Activated naive CD4-positive, alpha-beta T cell treated with anti-CD3 and anti-CD28 coated beads for 36 hours (primary cell): Measurements from ENCODE around the gene ZFHX3. TPM values are rescaled to one million over a fixed set of nuclear protein-coding genes. Genes with fewer than 3 reads are reported as not detected.

Experiments used
- CTCF ChIA-PET: fragments of 350-600 bp; sonication (Branson Sonifier 250); formaldehyde crosslinking; loops from one replicate; lab custom pipeline; 2021; ENCODE audit warnings: antibody characterized with exemption; lab: Charles Lee
- DNase-seq: peaks from one replicate; pipeline ENCODE4 v3.0.0-alpha.2; 2020
- H3K27ac Mint-ChIP-seq: one replicate; pipeline ENCODE4 v1.8.0; 2021; ENCODE audit warnings: mild to moderate bottlenecking, mixed read lengths
- H3K27me3 Mint-ChIP-seq: one replicate; pipeline ENCODE4 v1.8.0; 2021; ENCODE audit warnings: low read depth, mixed read lengths
- H3K36me3 Mint-ChIP-seq: one replicate; pipeline ENCODE4 v1.8.0; 2021; ENCODE audit warnings: low read depth, mixed read lengths
- H3K4me1 Mint-ChIP-seq: one replicate; pipeline ENCODE4 v1.8.0; 2021; ENCODE audit warnings: low read depth, mixed read lengths
- H3K4me3 Mint-ChIP-seq: one replicate; pipeline ENCODE4 v1.8.0; 2021; ENCODE audit warnings: mild to moderate bottlenecking, moderate library complexity, mixed read lengths
- H3K9me3 Mint-ChIP-seq: one replicate; pipeline ENCODE4 v1.8.0; 2021; ENCODE audit warnings: mixed read lengths
- intact Hi-C: fragments of 100-400 bp; cut with micrococcal nuclease; formaldehyde crosslinking; loops from one replicate; pipeline ENCODE4 v1.15.1; 2023
- total RNA-seq, 2 experiments: library from RNA; stranded (reverse); gene quantifications; one replicate each; pipeline ENCODE4 v1.2.3, GENCODE V29; 2021

ZFHX3 gene
- total RNA-seq, 2 experiments from 2014 or later, result 0.44 to 0.72 TPM

GRCh38 chr16:72873853-72874252 is 174.1 kb downstream of the ZFHX3 start:
- CTCF ChIA-PET, result no interaction called here
- no peak overlapping the region for H3K27ac Mint-ChIP-seq
- intact Hi-C loops, result no loop called here
- no peaks in the 10 kb centered on the region for H3K36me3 Mint-ChIP-seq
- peaks cover 9% of the 10 kb centered on the region for H3K27me3 Mint-ChIP-seq
- H3K9me3 Mint-ChIP-seq, result peaks cover 4% of the 10 kb centered on the region
- no peak for DNase-seq
- H3K4me3 Mint-ChIP-seq, result no peak overlapping the region
- H3K4me1 Mint-ChIP-seq, result peaks cover 5% of the 10 kb centered on the region

- intact Hi-C loops, result no loop called here
- peaks cover 5% of the 10 kb centered on the region for H3K4me1 Mint-ChIP-seq
- no peak for DNase-seq
- peaks cover 9% of the 10 kb centered on the region for H3K27me3 Mint-ChIP-seq
- no peak overlapping the region for H3K4me3 Mint-ChIP-seq
- no peaks in the 10 kb centered on the region for H3K36me3 Mint-ChIP-seq
- CTCF ChIA-PET, result no interaction called here
- no peak overlapping the region for H3K27ac Mint-ChIP-seq
- peaks cover 4% of the 10 kb centered on the region for H3K9me3 Mint-ChIP-seq
Observed at GRCh38 chr16:72873044-72873443, 174.9 kb downstream of the ZFHX3 start.

GRCh38 chr16:72865835-72866234 is 182.1 kb downstream of the ZFHX3 start:
- CTCF ChIA-PET, result no interaction called here
- H3K27ac Mint-ChIP-seq, result no peak overlapping the region
- intact Hi-C loops, result no loop called here

GRCh38 chr16:72865258-72865657 is 182.7 kb downstream of the ZFHX3 start:
- H3K4me3 Mint-ChIP-seq, result no peak overlapping the region
- H3K36me3 Mint-ChIP-seq, result no peaks in the 10 kb centered on the region
- H3K27ac Mint-ChIP-seq, result no peak overlapping the region
- no peaks in the 10 kb centered on the region for H3K27me3 Mint-ChIP-seq
- CTCF ChIA-PET, result no interaction called here
- no peaks in the 10 kb centered on the region for H3K4me1 Mint-ChIP-seq
- no peaks in the 10 kb centered on the region for H3K9me3 Mint-ChIP-seq
- intact Hi-C loops, result no loop called here
- no peak for DNase-seq

More at GRCh38 chr16:72865835-72866234, 182.1 kb downstream of the ZFHX3 start:
- Mint-ChIP-seq H3K9me3 (peaks cover 2% of the 10 kb centered on the region), H3K36me3 (no peaks in the 10 kb centered on the region), H3K4me3 (no peak overlapping the region), H3K4me1 (no peaks in the 10 kb centered on the region), H3K27me3 (no peaks in the 10 kb centered on the region)
- no peak for DNase-seq

- H3K27me3 Mint-ChIP-seq, result no peaks in the 10 kb centered on the region
- intact Hi-C loops, result no loop called here
- no peak for DNase-seq
- CTCF ChIA-PET, result no interaction called here
- H3K4me1 Mint-ChIP-seq, result no peaks in the 10 kb centered on the region
- H3K9me3 Mint-ChIP-seq, result no peaks in the 10 kb centered on the region
- H3K27ac Mint-ChIP-seq, result no peak overlapping the region
- no peak overlapping the region for H3K4me3 Mint-ChIP-seq
- no peaks in the 10 kb centered on the region for H3K36me3 Mint-ChIP-seq
Observed at GRCh38 chr16:72864130-72864833, 183.6 kb downstream of the ZFHX3 start.

- H3K27ac Mint-ChIP-seq, result no peak overlapping the region
- intact Hi-C loops, result no loop called here
- H3K36me3 Mint-ChIP-seq, result no peaks in the 10 kb centered on the region
- H3K4me1 Mint-ChIP-seq, result no peaks in the 10 kb centered on the region
- CTCF ChIA-PET, result no interaction called here
- no peak overlapping the region for H3K4me3 Mint-ChIP-seq
- no peaks in the 10 kb centered on the region for H3K9me3 Mint-ChIP-seq
- no peaks in the 10 kb centered on the region for H3K27me3 Mint-ChIP-seq
- no peak for DNase-seq
Observed at GRCh38 chr16:72862090-72862489, 185.8 kb downstream of the ZFHX3 start.

GRCh38 chr16:72860726-72861562 is 187.0 kb downstream of the ZFHX3 start:
- H3K9me3 Mint-ChIP-seq, result no peaks in the 10 kb centered on the region
- no peak for DNase-seq
- intact Hi-C loops, result no loop called here
- no peak overlapping the region for H3K4me3 Mint-ChIP-seq
- H3K4me1 Mint-ChIP-seq, result no peaks in the 10 kb centered on the region
- CTCF ChIA-PET, result interaction anchor here (1.1 kb wide), 1 partner anchor 28 kb away, joined by 7 read pairs; no protein-coding TSS in a partner anchor
- no peaks in the 10 kb centered on the region for H3K36me3 Mint-ChIP-seq
- no peak overlapping the region for H3K27ac Mint-ChIP-seq
- H3K27me3 Mint-ChIP-seq, result no peaks in the 10 kb centered on the region

- H3K27me3 Mint-ChIP-seq, result no peaks in the 10 kb centered on the region
- no peaks in the 10 kb centered on the region for H3K36me3 Mint-ChIP-seq
- H3K9me3 Mint-ChIP-seq, result no peaks in the 10 kb centered on the region
- no peaks in the 10 kb centered on the region for H3K4me1 Mint-ChIP-seq
- no peak for DNase-seq
- intact Hi-C loops, result loop anchor here (5.0 kb wide), 1 partner anchor 732 kb away; no protein-coding TSS in a partner anchor
- CTCF ChIA-PET, result interaction anchor here (1.1 kb wide), 1 partner anchor 27 kb away, joined by 7 read pairs; no protein-coding TSS in a partner anchor
- no peak overlapping the region for H3K4me3 Mint-ChIP-seq
- no peak overlapping the region for H3K27ac Mint-ChIP-seq
Observed at GRCh38 chr16:72859581-72859980, 188.3 kb downstream of the ZFHX3 start.

- DNase-seq, result no peak
- Mint-ChIP-seq H3K4me3 (no peak overlapping the region), H3K4me1 (no peaks in the 10 kb centered on the region), H3K9me3 (no peaks in the 10 kb centered on the region), H3K27ac (no peak overlapping the region), H3K36me3 (no peaks in the 10 kb centered on the region), H3K27me3 (no peaks in the 10 kb centered on the region)
- intact Hi-C loops, result loop anchor here (5.0 kb wide), 1 partner anchor 732 kb away; no protein-coding TSS in a partner anchor
- CTCF ChIA-PET, result no interaction called here
Observed at GRCh38 chr16:72858665-72859493, 189.0 kb downstream of the ZFHX3 start.

- Mint-ChIP-seq H3K36me3 (no peaks in the 10 kb centered on the region), H3K27ac (no peak overlapping the region), H3K4me3 (no peak overlapping the region), H3K4me1 (no peaks in the 10 kb centered on the region), H3K9me3 (no peaks in the 10 kb centered on the region), H3K27me3 (no peaks in the 10 kb centered on the region)
- DNase-seq, result no peak
- intact Hi-C loops, result loop anchor here (5.0 kb wide), 1 partner anchor 731 kb away; no protein-coding TSS in a partner anchor
- CTCF ChIA-PET, result interaction anchor here (1.9 kb wide), 1 partner anchor 25 kb away, joined by 13 read pairs; no protein-coding TSS in a partner anchor
Observed at GRCh38 chr16:72857834-72858664, 189.9 kb downstream of the ZFHX3 start.

GRCh38 chr16:72856797-72857196 is 191.1 kb downstream of the ZFHX3 start:
- Mint-ChIP-seq H3K9me3 (no peaks in the 10 kb centered on the region), H3K36me3 (no peaks in the 10 kb centered on the region), H3K4me1 (no peaks in the 10 kb centered on the region), H3K27me3 (no peaks in the 10 kb centered on the region), H3K4me3 (no peak overlapping the region), H3K27ac (no peak overlapping the region)
- CTCF ChIA-PET, result interaction anchor here (0.7 to 1.9 kb wide), 4 partner anchors 10 to 732 kb away, joined by 3 to 13 read pairs (median 4); no protein-coding TSS in a partner anchor
- intact Hi-C loops, result loop anchor here (5.0 kb wide), 1 partner anchor 729 kb away; no protein-coding TSS in a partner anchor
- peak; percentile 35 for DNase-seq
